Smooth muscle cell (in vitro differentiated cells): ENCODE data around the gene STIM1. TPM values are rescaled to one million over a fixed set of nuclear protein-coding genes. Genes with fewer than 3 reads are reported as not detected.

ENCODE experiments used
- DNase-seq: peaks from one replicate; lab custom pipeline; 2025; ENCODE audit not compliant: unreplicated experiment; lab: John Stamatoyannopoulos, UW
- H2AFZ ChIP-seq: fragments of 200-600 bp; sonication (generic); 2 replicates; pipeline ENCODE4 v1.6.0; 2016; ENCODE audit warnings: antibody characterized with exemption, low read depth, mild to moderate bottlenecking
- H3F3A ChIP-seq: fragments of 200-600 bp; sonication (generic); 2 replicates; pipeline ENCODE4 v1.6.0; 2017; ENCODE audit warnings: antibody characterized with exemption, low read depth
- H3K27ac ChIP-seq: fragments of 200-600 bp; sonication (generic); 2 replicates; pipeline ENCODE4 v1.5.1; 2016; ENCODE audit warnings: low read depth, mild to moderate bottlenecking
- H3K27me3 ChIP-seq: fragments of 200-600 bp; sonication (generic); 2 replicates; pipeline ENCODE4 v1.6.1; 2016; ENCODE audit warnings: low read depth, mild to moderate bottlenecking
- H3K36me3 ChIP-seq: fragments of 200-600 bp; sonication (generic); 2 replicates; pipeline ENCODE4 v1.5.1; 2016; ENCODE audit warnings: low read depth
- H3K4me1 ChIP-seq: fragments of 200-600 bp; sonication (generic); 2 replicates; pipeline ENCODE4 v1.5.1; 2016; ENCODE audit warnings: low read depth
- H3K4me2 ChIP-seq: fragments of 200-600 bp; sonication (generic); 2 replicates; pipeline ENCODE4 v1.6.0; 2016; ENCODE audit warnings: mild to moderate bottlenecking
- H3K4me3 ChIP-seq: fragments of 200-600 bp; sonication (generic); 2 replicates; pipeline ENCODE4 v1.5.1; 2016; ENCODE audit warnings: mild to moderate bottlenecking
- H3K79me2 ChIP-seq: fragments of 200-600 bp; sonication (generic); 2 replicates; pipeline ENCODE4 v1.6.0; 2016; ENCODE audit warnings: low read depth, mild to moderate bottlenecking
- H3K9ac ChIP-seq: fragments of 200-600 bp; sonication (generic); 2 replicates; pipeline ENCODE4 v1.6.0; 2016; ENCODE audit warnings: low read depth
- H3K9me3 ChIP-seq: fragments of 200-600 bp; sonication (generic); replicated peaks from 2 replicates; pipeline ENCODE4 v1.5.1; 2016; ENCODE audit warnings: low read depth
- H4K20me1 ChIP-seq: fragments of 200-600 bp; sonication (generic); 2 replicates; pipeline ENCODE4 v1.6.0; 2016; ENCODE audit warnings: low read depth
- WGBS: methylation state at CpG from one replicate; pipeline ENCODE4 v1.1.7; 2016; ENCODE audit warnings: low lambda C conversion rate; 5-methylcytosine and 5-hydroxymethylcytosine counted together
- polyA plus RNA-seq: library from polyadenylated mRNA; unstranded; fragments of >200 nt; fragmentation: Nextera tagmentation; extraction: Ambion mirVana; gene quantifications from 2 replicates; pipeline ENCODE4 v1.2.1, GENCODE V29; 2016
- total RNA-seq: library from RNA; depleted of rRNA; stranded (reverse); fragments of >200 nt; gene quantifications from 2 replicates; pipeline ENCODE4 v1.2.3, GENCODE V29; 2014
- TF ChIP-seq, protein P1 (sequence below): fragments of 200-600 bp; sonication (generic); IDR thresholded peaks from 2 replicates; pipeline ENCODE4 v1.5.1; 2017; ENCODE audit warnings: borderline replicate concordance, mild to moderate bottlenecking, antibody characterized with exemption; ENCODE audit not compliant: insufficient read depth, poor library complexity, severe bottlenecking

STIM1 gene
- total and polyA plus RNA-seq, 2 experiments from 2014 or later = 15.3 to 31.5 TPM

DNA sequence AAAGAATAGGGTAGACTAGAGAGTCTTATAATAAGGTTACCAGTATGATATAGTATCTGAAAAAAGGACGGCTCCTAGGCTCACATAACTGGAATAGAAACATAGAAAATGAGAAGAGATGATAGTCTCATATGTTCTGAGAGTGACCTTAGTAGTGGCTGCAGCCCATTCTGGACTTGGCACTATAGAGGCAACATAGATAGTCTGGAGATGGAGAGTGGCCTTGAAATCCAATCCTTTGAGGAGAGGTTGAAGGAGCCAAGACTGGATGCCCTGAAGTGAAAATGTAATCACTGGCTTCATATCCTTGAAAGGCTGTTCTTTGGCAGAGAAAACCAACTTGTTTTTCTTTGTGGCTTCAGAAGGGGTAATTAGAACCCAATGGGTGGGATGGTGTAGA is 81.1 kb downstream of the STIM1 start:
- H3K4me1 ChIP-seq = peaks cover 13% of the 10 kb centered on the region
- H4K20me1 ChIP-seq = no peaks in the 10 kb centered on the region
- TF ChIP-seq, protein P1, sequence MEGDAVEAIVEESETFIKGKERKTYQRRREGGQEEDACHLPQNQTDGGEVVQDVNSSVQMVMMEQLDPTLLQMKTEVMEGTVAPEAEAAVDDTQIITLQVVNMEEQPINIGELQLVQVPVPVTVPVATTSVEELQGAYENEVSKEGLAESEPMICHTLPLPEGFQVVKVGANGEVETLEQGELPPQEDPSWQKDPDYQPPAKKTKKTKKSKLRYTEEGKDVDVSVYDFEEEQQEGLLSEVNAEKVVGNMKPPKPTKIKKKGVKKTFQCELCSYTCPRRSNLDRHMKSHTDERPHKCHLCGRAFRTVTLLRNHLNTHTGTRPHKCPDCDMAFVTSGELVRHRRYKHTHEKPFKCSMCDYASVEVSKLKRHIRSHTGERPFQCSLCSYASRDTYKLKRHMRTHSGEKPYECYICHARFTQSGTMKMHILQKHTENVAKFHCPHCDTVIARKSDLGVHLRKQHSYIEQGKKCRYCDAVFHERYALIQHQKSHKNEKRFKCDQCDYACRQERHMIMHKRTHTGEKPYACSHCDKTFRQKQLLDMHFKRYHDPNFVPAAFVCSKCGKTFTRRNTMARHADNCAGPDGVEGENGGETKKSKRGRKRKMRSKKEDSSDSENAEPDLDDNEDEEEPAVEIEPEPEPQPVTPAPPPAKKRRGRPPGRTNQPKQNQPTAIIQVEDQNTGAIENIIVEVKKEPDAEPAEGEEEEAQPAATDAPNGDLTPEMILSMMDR = no peak
- no peaks in the 10 kb centered on the region for H3F3A ChIP-seq
- no peaks in the 10 kb centered on the region for H3K27me3 ChIP-seq
- no peak overlapping the region for H3K4me2 ChIP-seq
- no peak overlapping the region for H3K27ac ChIP-seq
- DNase-seq = no peak
- WGBS = 100% methylated on average over 1 of the region's 1 CpG
- no peak overlapping the region for H3K4me3 ChIP-seq
- no peaks in the 10 kb centered on the region for H3K9me3 ChIP-seq
- H3K36me3 ChIP-seq = no peaks in the 10 kb centered on the region
- peaks cover 2% of the 10 kb centered on the region for H3K79me2 ChIP-seq
- H3K9ac ChIP-seq = no peak overlapping the region
- H2AFZ ChIP-seq = no peak overlapping the region

DNA sequence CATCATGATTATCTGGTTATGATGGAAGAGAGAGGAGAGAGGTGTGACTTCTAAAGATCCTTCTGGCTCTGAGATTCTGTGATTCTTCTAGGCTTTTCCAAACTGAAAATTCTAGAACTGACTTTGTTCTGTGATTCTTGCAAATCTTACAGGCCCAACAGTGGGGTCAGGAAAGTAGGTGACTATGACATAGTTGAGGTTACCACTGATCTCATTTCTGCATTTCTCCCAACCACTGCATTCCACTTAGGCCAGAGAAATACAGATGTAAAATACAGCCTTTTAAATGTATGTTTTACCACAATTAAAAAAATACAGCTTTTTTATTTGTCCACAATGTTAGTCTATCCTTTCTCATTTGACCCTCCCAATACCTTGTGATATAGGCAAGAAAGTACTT is 83.7 kb downstream of the STIM1 start:
- no peak overlapping the region for H2AFZ ChIP-seq
- no peaks in the 10 kb centered on the region for H4K20me1 ChIP-seq

DNA sequence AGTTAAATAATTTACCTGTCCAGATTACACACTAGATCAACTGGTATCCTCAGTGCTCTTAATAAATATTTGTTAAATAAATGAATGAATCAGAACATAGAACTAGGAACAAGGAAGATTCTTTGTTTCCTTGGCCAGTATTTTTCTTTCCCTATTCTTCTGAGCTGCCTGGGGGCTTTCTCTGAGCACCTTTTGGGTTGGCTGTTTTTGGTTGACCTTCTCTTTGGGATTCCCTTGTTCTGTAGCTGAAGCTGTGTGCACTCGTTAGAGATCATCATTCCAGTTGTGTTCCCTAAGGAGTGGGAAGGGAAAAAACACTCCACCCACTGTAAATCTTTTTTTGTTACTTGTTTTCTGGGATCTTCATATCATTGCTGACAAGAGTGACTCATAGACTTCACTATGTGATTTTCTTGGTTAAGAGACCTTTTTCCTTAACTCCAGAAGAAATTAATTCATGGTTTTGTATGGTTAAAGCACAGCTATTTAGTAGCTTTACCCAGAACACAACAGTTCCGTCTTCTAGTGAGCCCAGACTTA is 84.3 kb downstream of the STIM1 start:
- peaks cover 13% of the 10 kb centered on the region for H3K4me1 ChIP-seq
- peak overlapping the region; percentile 98 for H3K27ac ChIP-seq
- peak overlapping the region; percentile 81 for H3K4me2 ChIP-seq
- H3K9me3 ChIP-seq = no peaks in the 10 kb centered on the region
- H3K9ac ChIP-seq = peak overlapping the region; percentile 83
- 24% methylated on average over 2 of the region's 2 CpGs for WGBS
- H2AFZ ChIP-seq = no peak overlapping the region
- no peaks in the 10 kb centered on the region for H3F3A ChIP-seq
- no peaks in the 10 kb centered on the region for H3K27me3 ChIP-seq
- H4K20me1 ChIP-seq = no peaks in the 10 kb centered on the region
- TF ChIP-seq, protein P1 = no peak
- H3K4me3 ChIP-seq = peak overlapping the region; percentile 11
- DNase-seq = no peak
- H3K79me2 ChIP-seq = no peaks in the 10 kb centered on the region
- no peaks in the 10 kb centered on the region for H3K36me3 ChIP-seq

More for the DNA sequence above, 83.7 kb downstream of the STIM1 start:
- Histone ChIP-seq H3K4me3 (peak overlapping the region; percentile 11), H3F3A (no peaks in the 10 kb centered on the region), H3K4me2 (peak overlapping the region; percentile 81), H3K36me3 (no peaks in the 10 kb centered on the region), H3K4me1 (peaks cover 13% of the 10 kb centered on the region), H3K9me3 (no peaks in the 10 kb centered on the region), H3K9ac (peak overlapping the region; percentile 83), H3K27me3 (no peaks in the 10 kb centered on the region), H3K27ac (peak overlapping the region; percentile 98), H3K79me2 (no peaks in the 10 kb centered on the region)
- DNase-seq = no peak
- TF ChIP-seq, protein P1 = no peak
